Gastroesophageal sphincter (tissue), 4 donors: ENCODE measurements around the gene RENBP. TPM values are rescaled to one million over a fixed set of nuclear protein-coding genes. Genes with fewer than 3 reads are reported as not detected.
A peak's percentile ranks its signal among the peaks of the same experiment; 100 is the strongest.

Source experiments
- ATAC-seq: fragments of 150-250 bp; one replicate; pipeline ENCODE4 v1.9.1; 2016; ENCODE audit warnings: mild to moderate bottlenecking, moderate library complexity
- H3K27ac ChIP-seq, 4 donors: fragments of 200-600 bp; sonication (generic) in 3 of 4; 1 replicate in 3 of 4; 2 replicates in 1 of 4; pipeline ENCODE4 v1.5.1; 2016 to 2019
- H3K27me3 ChIP-seq: fragments of 200-600 bp; sonication (generic); one replicate; pipeline ENCODE4 v1.5.1; 2019
- H3K36me3 ChIP-seq, 2 donors: fragments of 200-600 bp; sonication (generic); one replicate each; pipeline ENCODE4 v1.5.1; 2019; ENCODE audit warnings: control low read depth in 1 of 2
- H3K4me1 ChIP-seq, 3 donors: fragments of 200-600 bp; sonication (generic); 1 replicate in 2 of 3; 2 replicates in 1 of 3; pipeline ENCODE4 v1.5.1; 2016 to 2019; ENCODE audit warnings: control low read depth in 2 of 3
- H3K4me3 ChIP-seq, 2 donors: fragments of 200-600 bp; sonication (generic); one replicate each; pipeline ENCODE4 v1.5.1; 2019; ENCODE audit warnings: mild to moderate bottlenecking in 1 of 2, moderate library complexity in 1 of 2
- H3K9me3 ChIP-seq, 3 donors: fragments of 200-600 bp; sonication (generic); one replicate each; pipeline ENCODE4 v1.5.1; 2017 to 2019; ENCODE audit warnings: control low read depth in 2 of 3
- EP300 ChIP-seq: sonication (generic); formaldehyde crosslinking; IDR thresholded peaks from one replicate; pipeline ENCODE4 v1.6.1; 2017; ENCODE audit warnings: antibody characterized with exemption, mild to moderate bottlenecking
- POLR2A ChIP-seq, 2 donors: fragments of 450-650 bp; IDR thresholded peaks; one replicate each; pipeline ENCODE4 v1.6.1; 2017; ENCODE audit warnings: antibody characterized with exemption in 2 of 2, mild to moderate bottlenecking in 2 of 2, moderate library complexity in 1 of 2
- POLR2AphosphoS5 ChIP-seq: sonication (generic); formaldehyde crosslinking; IDR thresholded peaks from one replicate; pipeline ENCODE4 v1.6.1; 2017; ENCODE audit warnings: antibody characterized with exemption
- WGBS, 2 donors: methylation state at CpG; one replicate each; pipeline ENCODE4 v1.1.5; 2018; ENCODE audit warnings: low coverage in 1 of 2; 5-methylcytosine and 5-hydroxymethylcytosine counted together
- total RNA-seq, 4 donors: library from RNA; depleted of rRNA; stranded (reverse); fragments of >200 nt; gene quantifications; one replicate each; pipeline ENCODE4 v1.1.0, GENCODE V29; 2016
- TF ChIP-seq, protein P1 (sequence below), 4 experiments: fragments of 200-600 bp in 2 of 4; fragments of 450-650 bp in 2 of 4; sonication (generic) in 1 of 4; IDR thresholded peaks; one replicate each; pipeline ENCODE4 v1.5.1; 2017 to 2019; ENCODE audit warnings: antibody characterized with exemption in 4 of 4, mild to moderate bottlenecking in 2 of 4, moderate library complexity in 2 of 4

RENBP gene
- total RNA-seq, 4 donors from 2014 or later: 8.1 to 15.0 (median 12.5) TPM

DNA sequence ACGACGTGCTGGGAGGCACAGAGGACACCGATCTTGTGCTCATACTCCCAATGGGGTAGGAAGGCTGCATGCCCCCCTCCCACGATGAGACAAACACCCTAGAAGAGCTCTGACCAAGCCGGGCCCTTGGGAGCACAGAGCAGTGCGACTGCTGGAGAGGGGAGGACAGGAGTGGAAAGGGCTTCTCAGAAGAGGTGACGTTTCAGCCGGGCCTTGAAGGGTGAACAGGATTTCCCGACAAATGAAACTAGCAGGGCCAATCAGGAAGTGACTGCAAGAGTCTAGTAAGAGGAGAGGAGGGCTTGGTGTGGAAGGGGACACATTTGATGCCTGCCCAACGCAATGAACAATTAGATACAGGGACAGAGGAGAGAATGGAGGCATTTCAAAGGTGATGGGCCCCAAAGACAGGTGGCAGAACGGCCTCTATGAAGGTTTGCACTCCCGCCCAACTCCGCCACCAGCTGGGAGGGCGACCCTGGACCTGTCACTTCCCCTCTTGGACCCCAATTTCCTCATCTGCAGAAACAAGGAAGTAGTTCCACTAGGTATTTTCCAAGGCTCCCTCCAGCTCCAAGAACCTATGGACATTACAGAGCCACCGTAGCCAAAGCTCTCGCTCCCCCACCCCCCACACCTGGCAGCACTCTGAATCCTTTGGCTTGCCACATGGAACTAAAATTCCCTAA, 23.2 kb upstream of the RENBP start:
- TF ChIP-seq EP300: no peak
- TF ChIP-seq POLR2A (IDR thresholded peaks at IDR 0.05): no peak
- TF ChIP-seq POLR2AphosphoS5: no peak
- TF ChIP-seq, protein P1, sequence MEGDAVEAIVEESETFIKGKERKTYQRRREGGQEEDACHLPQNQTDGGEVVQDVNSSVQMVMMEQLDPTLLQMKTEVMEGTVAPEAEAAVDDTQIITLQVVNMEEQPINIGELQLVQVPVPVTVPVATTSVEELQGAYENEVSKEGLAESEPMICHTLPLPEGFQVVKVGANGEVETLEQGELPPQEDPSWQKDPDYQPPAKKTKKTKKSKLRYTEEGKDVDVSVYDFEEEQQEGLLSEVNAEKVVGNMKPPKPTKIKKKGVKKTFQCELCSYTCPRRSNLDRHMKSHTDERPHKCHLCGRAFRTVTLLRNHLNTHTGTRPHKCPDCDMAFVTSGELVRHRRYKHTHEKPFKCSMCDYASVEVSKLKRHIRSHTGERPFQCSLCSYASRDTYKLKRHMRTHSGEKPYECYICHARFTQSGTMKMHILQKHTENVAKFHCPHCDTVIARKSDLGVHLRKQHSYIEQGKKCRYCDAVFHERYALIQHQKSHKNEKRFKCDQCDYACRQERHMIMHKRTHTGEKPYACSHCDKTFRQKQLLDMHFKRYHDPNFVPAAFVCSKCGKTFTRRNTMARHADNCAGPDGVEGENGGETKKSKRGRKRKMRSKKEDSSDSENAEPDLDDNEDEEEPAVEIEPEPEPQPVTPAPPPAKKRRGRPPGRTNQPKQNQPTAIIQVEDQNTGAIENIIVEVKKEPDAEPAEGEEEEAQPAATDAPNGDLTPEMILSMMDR (IDR thresholded peaks at IDR 0.05): no peak
- ATAC-seq: no peak
- Histone ChIP-seq H3K4me3 (peak overlapping the region in 1 of 2 donors; percentile 76), H3K4me1 (peaks cover 2 to 58% (median 34%) of the 10 kb centered on the region in 3 donors), H3K9me3 (no peaks in the 10 kb centered on the region), H3K36me3 (peaks cover 0 to 17% of the 10 kb centered on the region in 2 donors), H3K27ac (peak overlapping the region in 3 of 4 donors; percentile 97 to 99 (median 99)), H3K27me3 (no peaks in the 10 kb centered on the region)
- 63% methylated on average over 13 of the region's 16 CpGs; no CpG with 5 or more reads in 1 of the 2 donors for WGBS, 2 donors

DNA sequence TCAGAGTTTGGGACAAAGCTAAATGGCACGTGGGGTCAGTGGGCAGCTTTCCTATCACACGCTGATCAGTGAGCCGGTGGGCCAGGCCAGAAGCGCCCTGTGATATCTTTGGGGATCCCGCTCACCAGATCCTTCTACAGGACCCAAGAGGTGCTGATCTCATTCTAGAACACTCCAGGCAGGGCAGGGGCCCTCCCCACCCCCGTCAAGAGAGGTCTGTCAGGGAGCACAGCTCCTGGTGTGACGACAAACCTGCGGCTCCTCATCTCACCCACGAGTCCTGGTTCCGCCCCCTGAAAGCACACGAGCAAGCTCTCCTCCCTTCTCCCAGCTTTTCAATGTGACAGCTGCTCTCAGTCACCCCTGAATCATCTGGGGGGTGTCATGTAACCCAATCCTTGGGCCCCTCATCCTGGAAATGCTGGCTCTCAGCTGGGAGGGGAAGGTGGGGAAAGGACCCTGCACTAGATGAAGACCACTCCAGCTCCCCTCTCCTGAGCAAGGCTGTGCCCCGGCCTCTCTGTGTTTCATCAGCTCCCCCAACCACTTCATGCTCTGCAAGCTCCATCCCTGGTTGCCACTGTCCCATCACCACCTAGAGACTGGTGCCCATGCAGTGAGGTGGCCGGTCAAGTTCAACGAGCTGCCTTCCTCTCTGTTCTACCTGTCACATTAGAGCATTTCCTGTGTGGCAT, 22.5 kb upstream of the RENBP start:
- H3K27me3 ChIP-seq: no peaks in the 10 kb centered on the region
- TF ChIP-seq, protein P1 (IDR thresholded peaks at IDR 0.05): no peak
- TF ChIP-seq EP300 (no peak), POLR2AphosphoS5 (no peak), POLR2A (IDR thresholded peaks at IDR 0.05) (no peak)
- no peak overlapping the region for H3K4me3 ChIP-seq
- 82% methylated on average over 5 of the region's 14 CpGs; no CpG with 5 or more reads in 1 of the 2 donors for WGBS, 2 donors
- peak overlapping the region in 3 of 4 donors; percentile 97 to 99 (median 99) for H3K27ac ChIP-seq
- peaks cover 0 to 24% of the 10 kb centered on the region in 2 donors for H3K36me3 ChIP-seq
- H3K4me1 ChIP-seq: peaks cover 2 to 58% (median 34%) of the 10 kb centered on the region in 3 donors
- no peaks in the 10 kb centered on the region for H3K9me3 ChIP-seq
- ATAC-seq: no peak

DNA sequence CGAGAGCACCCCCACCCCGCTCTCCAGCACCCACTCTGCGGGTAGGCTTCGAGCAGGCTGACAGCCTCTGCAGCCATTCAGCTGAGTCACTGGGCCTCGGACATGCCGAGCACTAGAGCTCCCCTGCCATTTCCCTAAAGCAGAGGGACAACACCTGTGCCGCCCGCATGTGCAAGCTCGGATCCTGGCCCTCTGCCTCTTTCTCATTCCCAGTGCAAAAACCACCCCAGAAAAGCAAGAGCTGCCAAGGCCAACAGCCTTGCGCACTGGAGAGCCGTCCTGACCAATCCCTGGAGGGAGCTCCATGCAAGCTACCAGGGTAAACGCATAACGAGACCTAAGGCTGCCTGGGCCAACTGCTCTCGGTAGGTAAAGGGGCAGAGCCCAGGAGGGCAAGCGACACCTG, 21.8 kb upstream of the RENBP start:
- H3K9me3 ChIP-seq: no peaks in the 10 kb centered on the region
- peaks cover 0 to 31% of the 10 kb centered on the region in 2 donors for H3K36me3 ChIP-seq
- H3K4me3 ChIP-seq: no peak overlapping the region
- H3K4me1 ChIP-seq: peaks cover 2 to 58% (median 34%) of the 10 kb centered on the region in 3 donors
- TF ChIP-seq EP300: no peak
- TF ChIP-seq, protein P1 (IDR thresholded peaks at IDR 0.05): no peak
- no peak for TF ChIP-seq POLR2AphosphoS5
- no peak for TF ChIP-seq POLR2A (IDR thresholded peaks at IDR 0.05)
- no peaks in the 10 kb centered on the region for H3K27me3 ChIP-seq
- peak; percentile 2 for ATAC-seq
- WGBS, 2 donors: 78% methylated on average over 4 of the region's 15 CpGs; no CpG with 5 or more reads in 1 of the 2 donors
- peak overlapping the region in 3 of 4 donors; percentile 97 to 99 (median 99) for H3K27ac ChIP-seq

DNA sequence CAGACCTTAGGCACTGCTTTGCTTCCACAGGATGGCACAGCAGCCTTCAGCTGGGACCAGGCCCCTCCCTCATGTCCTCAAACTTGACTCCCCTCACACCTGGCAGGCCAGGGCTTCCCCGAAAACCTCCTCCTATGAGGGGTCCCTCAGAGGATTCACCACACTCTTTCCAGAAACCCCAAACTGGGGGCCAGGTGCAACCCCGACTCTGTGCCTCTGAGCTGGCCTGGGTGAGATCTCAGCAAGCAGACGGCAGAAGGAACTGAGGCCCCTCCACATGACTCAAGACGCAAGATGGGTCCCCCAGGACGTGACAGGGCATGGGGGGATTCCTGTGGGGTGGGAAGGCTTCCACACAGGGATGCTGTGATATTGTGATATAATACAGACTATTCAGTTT, 21.0 kb upstream of the RENBP start:
- no peak for TF ChIP-seq EP300
- no peak for TF ChIP-seq POLR2A (IDR thresholded peaks at IDR 0.05)
- TF ChIP-seq, protein P1 (IDR thresholded peaks at IDR 0.05): no peak
- no peak for TF ChIP-seq POLR2AphosphoS5

More for the DNA sequence above, 21.0 kb upstream of the RENBP start:
- H3K36me3 ChIP-seq: peaks cover 0 to 40% of the 10 kb centered on the region in 2 donors
- peaks cover 2 to 58% (median 34%) of the 10 kb centered on the region in 3 donors for H3K4me1 ChIP-seq
- H3K27ac ChIP-seq: peak overlapping the region in 2 of 4 donors; percentile 97 to 99
- no peaks in the 10 kb centered on the region for H3K27me3 ChIP-seq
- no CpG with 5 or more reads among the region's 5 CpGs for WGBS, 2 donors
- H3K9me3 ChIP-seq: no peaks in the 10 kb centered on the region
- H3K4me3 ChIP-seq: no peak overlapping the region
- no peak for ATAC-seq
